Thyroid gland (tissue), 4 donors: Measurements from ENCODE around the gene SAMD3.

Experiments
- CTCF ChIP-seq, 6 experiments: fragments of 200-600 bp in 3 of 6; fragments of 450-650 bp in 3 of 6; sonication (generic) in 3 of 6; IDR thresholded peaks; one replicate each; pipeline ENCODE4 v1.5.1; 2016 to 2019; ENCODE audit warnings: antibody characterized with exemption in 6 of 6, mild to moderate bottlenecking in 2 of 6, inconsistent platforms in 1 of 6, moderate library complexity in 1 of 6
- POLR2A ChIP-seq, 2 donors: fragments of 450-650 bp; IDR thresholded peaks; one replicate each; pipeline ENCODE4 v1.6.1; 2017; ENCODE audit warnings: antibody characterized with exemption in 2 of 2, mild to moderate bottlenecking in 2 of 2, moderate library complexity in 1 of 2

- TF ChIP-seq CTCF (IDR thresholded peaks at IDR 0.05), result no peak
- no peak for TF ChIP-seq POLR2A (IDR thresholded peaks at IDR 0.05)
These were observed 7.2 kb downstream of the SAMD3 start for GRCh38 chr6:130215526-130215925.
